GM03348 (cell line): ENCODE measurements around the gene NKX1-1.

ENCODE experiments used
- DNase-seq: peaks from one replicate; pipeline ENCODE4 v3.0.0; 2012; ENCODE audit warnings: low spot score

The NKX1-1 gene

GRCh38 chr4:1359976-1360375 is 46.3 kb downstream of the NKX1-1 start:
- DNase-seq, result no peak

- no peak for DNase-seq
Observed at GRCh38 chr4:1359144-1359501, 47.1 kb downstream of the NKX1-1 start.

- no peak for DNase-seq
Observed at GRCh38 chr4:1358421-1359143, 47.7 kb downstream of the NKX1-1 start.

- DNase-seq, result no peak
Observed at GRCh38 chr4:1357356-1358248, 48.6 kb downstream of the NKX1-1 start.

DNA sequence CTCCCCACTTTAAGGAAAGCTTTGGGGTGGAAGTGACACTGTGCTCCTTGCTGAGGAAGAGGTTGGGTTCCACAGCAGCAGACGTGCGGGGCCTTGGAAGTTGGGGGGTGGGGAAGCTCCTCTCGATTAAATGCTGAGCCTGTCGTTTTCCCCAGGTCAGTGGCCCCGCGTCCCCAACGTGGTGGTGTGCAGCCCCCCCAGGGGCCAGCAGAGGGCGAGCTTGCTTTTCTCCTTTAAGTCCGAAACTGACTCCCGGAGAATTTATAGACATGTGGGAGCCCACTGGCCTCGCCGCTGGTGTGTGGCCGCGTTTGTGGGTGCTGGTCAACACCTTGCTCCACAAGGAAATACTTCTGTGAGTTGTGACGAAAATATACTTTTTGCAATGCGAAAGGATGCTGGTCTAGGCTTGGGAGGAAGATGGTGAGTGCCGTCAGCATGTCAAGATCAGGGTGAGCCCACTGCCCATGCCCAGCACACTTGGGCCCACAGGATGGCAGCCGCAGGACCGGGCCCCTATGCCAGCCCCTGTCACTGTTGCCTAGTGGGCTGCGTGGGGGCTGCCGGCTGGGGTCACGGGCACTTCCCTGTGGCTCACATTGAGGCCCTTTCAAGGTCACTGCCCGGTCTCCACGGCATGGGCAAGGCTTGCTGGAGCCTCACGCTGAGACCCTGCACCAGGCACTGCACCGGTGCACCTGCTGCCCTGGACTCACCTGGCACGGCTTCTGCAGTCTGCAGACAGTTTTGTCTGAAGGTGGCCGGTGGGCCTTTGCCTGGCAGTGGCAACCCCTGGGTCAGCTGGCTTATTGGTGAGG is 49.9 kb downstream of the NKX1-1 start:
- peak; percentile 85 for DNase-seq

- no peak for DNase-seq
Observed at GRCh38 chr4:1355378-1355777, 50.9 kb downstream of the NKX1-1 start.

DNA sequence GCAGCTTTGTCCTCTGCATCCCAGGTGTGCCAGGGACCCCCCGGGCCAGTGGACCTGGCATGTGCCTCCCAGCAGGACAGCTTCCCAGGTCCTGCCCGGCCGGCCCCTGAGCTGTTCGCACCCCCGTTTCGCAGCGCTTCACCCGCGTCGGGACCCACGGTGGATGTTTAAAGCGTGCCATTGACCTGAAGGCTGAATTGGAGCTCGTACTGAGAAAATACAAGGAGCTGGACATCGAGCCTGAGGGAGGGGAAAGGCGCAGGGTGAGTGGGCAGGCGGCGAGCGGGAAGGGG is 51.3 kb downstream of the NKX1-1 start:
- no peak for DNase-seq

DNA sequence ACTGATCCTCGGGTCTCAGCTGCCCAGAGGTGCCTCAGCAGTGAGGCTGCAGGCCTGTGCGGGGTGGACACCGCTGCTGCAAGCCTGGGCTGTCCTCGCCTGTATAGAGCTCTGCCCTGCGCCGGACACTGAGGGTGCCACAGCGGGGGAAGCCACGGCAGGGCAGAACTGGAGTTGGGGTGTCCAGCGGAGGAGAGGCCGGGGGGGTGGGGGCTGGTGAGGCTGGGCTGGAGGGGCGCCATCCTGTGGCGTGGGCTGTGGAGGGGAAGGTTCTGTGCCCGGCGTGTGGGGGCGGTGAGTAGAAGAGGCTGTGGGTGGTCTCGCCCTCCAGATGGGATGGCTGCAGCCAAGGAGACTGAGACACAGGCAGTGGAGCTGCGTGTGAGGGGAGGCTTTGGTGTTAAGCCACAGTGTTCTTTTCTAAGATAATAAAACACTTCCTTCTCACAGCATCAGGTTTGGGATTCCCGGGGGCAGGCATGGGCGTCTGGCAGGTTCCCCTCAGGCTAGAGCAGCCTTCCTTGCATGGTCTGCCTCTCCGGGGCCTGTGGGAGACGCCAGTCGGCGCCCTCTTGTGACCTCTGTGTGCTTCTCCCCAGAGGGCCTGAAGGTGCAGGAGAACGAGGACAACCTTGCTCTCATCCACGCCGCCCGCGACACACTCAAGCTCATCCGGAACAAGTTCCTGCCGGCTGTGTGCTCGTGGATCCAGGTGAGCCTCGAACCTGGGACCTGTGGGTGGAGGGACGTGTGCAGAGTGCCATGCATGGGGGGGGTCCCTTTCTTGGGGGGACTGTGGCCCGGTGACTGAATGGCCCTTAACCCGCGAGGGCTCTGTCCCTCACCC is 51.9 kb downstream of the NKX1-1 start:
- DNase-seq, result no peak

DNA sequence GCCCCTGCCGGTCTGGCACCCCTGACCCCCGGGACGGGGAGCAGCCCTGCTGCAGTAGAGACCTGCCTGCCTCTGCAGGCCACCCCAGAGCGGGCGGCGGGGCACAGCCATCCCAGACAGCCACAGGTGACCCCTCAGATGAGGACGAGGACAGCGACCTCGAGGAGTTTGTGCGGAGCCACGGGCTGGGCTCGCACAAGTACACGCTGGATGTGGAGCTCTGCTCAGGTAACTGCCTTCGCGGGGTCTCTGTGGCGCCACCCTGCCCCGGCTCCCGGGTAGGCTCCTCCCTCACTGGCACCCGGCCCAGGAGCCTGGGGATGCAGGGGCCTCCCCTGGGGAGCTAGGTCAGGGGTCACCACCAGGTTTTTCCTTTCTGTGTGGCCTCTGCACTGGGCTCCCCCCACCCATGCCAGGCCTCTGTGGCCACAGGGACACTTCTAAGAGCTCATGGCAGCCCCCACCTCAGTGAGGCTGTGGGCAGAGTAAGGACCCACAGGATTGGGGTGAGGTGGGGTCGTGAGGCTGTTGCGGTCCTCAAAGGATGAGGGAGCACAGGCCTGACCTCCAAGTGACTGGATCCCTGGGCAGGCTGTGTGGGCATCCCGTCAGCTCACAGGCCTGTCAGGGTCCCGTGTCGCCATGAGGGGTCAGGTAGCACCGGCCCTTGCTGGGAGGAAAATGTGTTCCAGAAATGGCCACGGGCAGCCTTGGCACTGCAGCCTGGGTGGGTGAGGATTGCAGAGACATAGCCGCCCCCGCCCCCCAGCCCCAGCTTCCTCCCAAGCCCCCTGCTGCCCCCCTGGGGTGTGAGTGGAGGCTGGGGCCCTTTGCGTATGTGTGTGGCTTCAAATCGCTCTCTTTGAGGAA is 52.8 kb downstream of the NKX1-1 start:
- no peak for DNase-seq
